Activated CD4-positive, alpha-beta memory T cell treated with anti-CD3 and anti-CD28 coated beads for 36 hours (primary cell): ENCODE data around the gene ORAI3. TPM values are rescaled to one million over a fixed set of nuclear protein-coding genes. Genes with fewer than 3 reads are reported as not detected.

Experiments used
- CTCF ChIA-PET: fragments of 350-600 bp; sonication (Branson Sonifier 250); formaldehyde crosslinking; loops from one replicate; lab custom pipeline; 2021; ENCODE audit warnings: antibody characterized with exemption, inconsistent platforms; lab: Charles Lee
- POLR2A ChIA-PET: fragments of 350-600 bp; sonication (Branson Sonifier 250); formaldehyde crosslinking; loops from one replicate; lab custom pipeline; 2021; ENCODE audit warnings: antibody characterized with exemption; lab: Charles Lee
- DNase-seq: peaks from one replicate; pipeline ENCODE4 v3.0.0-alpha.2; 2020
- H3K27ac Mint-ChIP-seq: one replicate; pipeline ENCODE4 v1.8.0; 2021; ENCODE audit warnings: mixed read lengths
- H3K27me3 Mint-ChIP-seq: one replicate; pipeline ENCODE4 v1.8.0; 2021; ENCODE audit warnings: mixed read lengths
- H3K36me3 Mint-ChIP-seq: one replicate; pipeline ENCODE4 v1.8.0; 2021; ENCODE audit warnings: mixed read lengths
- H3K4me1 Mint-ChIP-seq: one replicate; pipeline ENCODE4 v1.8.0; 2021; ENCODE audit warnings: low read depth, mixed read lengths
- H3K4me3 Mint-ChIP-seq: one replicate; pipeline ENCODE4 v1.8.0; 2021; ENCODE audit warnings: mild to moderate bottlenecking, mixed read lengths
- H3K9me3 Mint-ChIP-seq: one replicate; pipeline ENCODE4 v1.8.0; 2021; ENCODE audit warnings: mixed read lengths
- intact Hi-C: fragments of 100-400 bp; cut with micrococcal nuclease; formaldehyde crosslinking; loops from one replicate; pipeline ENCODE4 v1.15.1; 2023
- total RNA-seq, 2 experiments: library from RNA; stranded (reverse); gene quantifications; one replicate each; pipeline ENCODE4 v1.2.3, GENCODE V29; 2021

ORAI3 gene
- total RNA-seq, 2 experiments from 2014 or later, result 9.6 to 9.7 TPM

DNA sequence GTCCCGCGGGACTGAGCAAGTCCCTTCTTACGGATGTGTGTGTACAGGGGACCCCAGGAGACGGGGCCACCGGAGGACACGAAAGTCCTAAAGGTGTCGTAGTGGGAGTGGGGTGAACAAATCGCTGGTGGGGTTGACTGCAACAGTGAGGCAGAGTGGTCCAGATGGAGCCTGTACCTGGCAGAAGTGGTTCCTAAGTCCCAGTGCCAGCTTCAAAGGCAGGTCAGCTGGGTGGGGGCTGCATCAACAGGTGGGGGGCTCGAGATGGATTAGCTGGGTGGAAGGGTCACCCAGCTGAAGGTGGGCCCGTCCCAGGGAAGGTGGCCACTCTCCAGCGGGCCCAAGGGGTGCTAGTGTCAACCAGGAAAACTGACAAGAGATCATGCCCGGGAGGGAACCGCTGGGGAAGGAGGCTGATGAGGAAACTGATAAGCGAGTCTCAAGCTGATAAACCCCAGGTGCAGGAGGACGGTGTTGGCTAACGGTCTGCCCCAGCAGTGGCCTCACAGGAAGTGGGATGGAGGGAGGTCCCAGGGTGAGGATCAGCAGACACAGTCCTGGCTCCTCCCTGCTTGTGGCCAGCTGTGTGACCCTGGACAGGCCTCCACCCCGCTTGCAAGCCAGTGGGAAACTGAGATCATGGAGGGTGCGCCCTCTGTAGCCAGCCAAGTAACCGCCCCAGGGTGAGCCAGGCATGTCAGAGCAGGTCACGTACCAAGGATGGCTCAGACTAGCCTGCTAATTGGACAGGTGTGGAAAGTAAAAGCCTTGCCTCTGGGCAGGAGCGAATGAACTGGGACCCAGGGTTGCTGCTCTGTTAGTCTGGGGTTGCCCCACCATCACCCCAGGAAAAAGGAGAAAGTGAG lies 1.0 kb downstream of the ORAI3 start:
- intact Hi-C loops, result no loop called here
- Mint-ChIP-seq H3K4me3 (peak overlapping the region; percentile 83), H3K36me3 (no peaks in the 10 kb centered on the region), H3K27me3 (no peaks in the 10 kb centered on the region), H3K9me3 (no peaks in the 10 kb centered on the region), H3K4me1 (peaks cover 18% of the 10 kb centered on the region), H3K27ac (peak overlapping the region; percentile 68)
- ChIA-PET CTCF (interaction anchor here (0.8 to 2.0 kb wide), 5 partner anchors 8 to 193 kb away, joined by 3 to 14 read pairs (median 4); partner anchors contain the start of gene HSD3B7), POLR2A (interaction anchor here (0.6 to 2.0 kb wide), 3 partner anchors 9 to 230 kb away, joined by 3 to 7 read pairs (median 4); partner anchors contain the start of gene FUS)
- DNase-seq, result peak; percentile 79

- no peaks in the 10 kb centered on the region for H3K36me3 Mint-ChIP-seq
- POLR2A ChIA-PET, result interaction anchor here (1.1 to 2.0 kb wide), 3 partner anchors 10 to 229 kb away, joined by 3 to 7 read pairs (median 4); partner anchors contain the start of gene FUS
- H3K4me3 Mint-ChIP-seq, result peak overlapping the region; percentile 83
- CTCF ChIA-PET, result interaction anchor here (0.8 to 2.0 kb wide), 4 partner anchors 9 to 106 kb away, joined by 3 to 14 read pairs (median 6); partner anchors contain the start of gene HSD3B7
- intact Hi-C loops, result no loop called here
- peaks cover 18% of the 10 kb centered on the region for H3K4me1 Mint-ChIP-seq
- no peaks in the 10 kb centered on the region for H3K27me3 Mint-ChIP-seq
- DNase-seq, result no peak
- H3K27ac Mint-ChIP-seq, result no peak overlapping the region
- H3K9me3 Mint-ChIP-seq, result no peaks in the 10 kb centered on the region
Measured at GRCh38 chr16:30950516-30951065, 1.7 kb downstream of the ORAI3 start.

- DNase-seq, result no peak
- no peak overlapping the region for H3K27ac Mint-ChIP-seq
- ChIA-PET POLR2A (interaction anchor here (1.1 kb wide), 1 partner anchor 13 kb away, joined by 3 read pairs; no protein-coding TSS in a partner anchor), CTCF (interaction anchor here (0.7 to 6.0 kb wide), 4 partner anchors 10 to 106 kb away, joined by 3 to 66 read pairs (median 4); no protein-coding TSS in a partner anchor)
- H3K9me3 Mint-ChIP-seq, result no peaks in the 10 kb centered on the region
- H3K27me3 Mint-ChIP-seq, result no peaks in the 10 kb centered on the region
- H3K4me3 Mint-ChIP-seq, result no peak overlapping the region
- no peaks in the 10 kb centered on the region for H3K36me3 Mint-ChIP-seq
- peaks cover 18% of the 10 kb centered on the region for H3K4me1 Mint-ChIP-seq
- intact Hi-C loops, result no loop called here
Measured at GRCh38 chr16:30951193-30951592, 2.3 kb downstream of the ORAI3 start.

DNA sequence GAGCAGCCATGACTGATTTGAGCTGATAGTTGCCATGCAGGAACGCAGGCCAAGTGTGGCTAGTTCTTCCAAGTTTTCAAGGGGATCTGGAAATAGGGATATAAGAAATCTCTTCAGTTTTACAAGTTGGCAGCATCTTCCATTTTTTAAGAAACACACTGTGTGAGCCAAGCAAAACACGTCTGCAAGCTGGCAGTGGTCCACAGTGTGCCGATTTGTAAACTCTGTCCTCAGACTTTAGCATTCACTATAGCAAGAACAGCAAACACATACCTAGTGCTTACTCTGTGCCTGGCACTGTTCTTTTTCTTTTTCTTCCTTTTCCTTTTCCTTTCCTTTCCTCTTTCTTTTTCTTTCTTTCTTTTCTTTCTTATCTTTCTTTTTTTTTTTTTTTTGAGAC lies 2.9 kb downstream of the ORAI3 start:
- ChIA-PET CTCF (interaction anchor here (0.5 to 6.0 kb wide), 7 partner anchors 11 to 907 kb away, joined by 3 to 66 read pairs (median 3); no protein-coding TSS in a partner anchor), POLR2A (interaction anchor here (0.6 to 1.1 kb wide), 2 partner anchors 12 to 13 kb away, joined by 3 read pairs; no protein-coding TSS in a partner anchor)
- no peaks in the 10 kb centered on the region for H3K36me3 Mint-ChIP-seq
- no peak overlapping the region for H3K4me3 Mint-ChIP-seq
- intact Hi-C loops, result no loop called here
- no peak overlapping the region for H3K27ac Mint-ChIP-seq
- no peaks in the 10 kb centered on the region for H3K9me3 Mint-ChIP-seq
- H3K4me1 Mint-ChIP-seq, result peaks cover 18% of the 10 kb centered on the region
- no peak for DNase-seq
- no peaks in the 10 kb centered on the region for H3K27me3 Mint-ChIP-seq

DNA sequence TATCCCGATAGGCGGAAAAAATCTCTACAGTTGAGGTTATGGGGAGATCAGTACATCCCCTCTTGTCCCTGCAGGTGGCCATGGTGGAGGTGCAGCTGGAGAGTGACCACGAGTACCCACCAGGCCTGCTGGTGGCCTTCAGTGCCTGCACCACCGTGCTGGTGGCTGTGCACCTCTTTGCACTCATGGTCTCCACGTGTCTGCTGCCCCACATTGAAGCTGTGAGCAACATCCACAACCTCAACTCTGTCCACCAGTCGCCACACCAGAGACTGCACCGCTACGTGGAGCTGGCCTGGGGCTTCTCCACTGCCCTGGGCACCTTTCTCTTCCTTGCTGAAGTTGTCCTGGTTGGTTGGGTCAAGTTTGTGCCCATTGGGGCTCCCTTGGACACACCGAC lies 4.2 kb downstream of the ORAI3 start:
- H3K4me3 Mint-ChIP-seq, result no peak overlapping the region
- H3K9me3 Mint-ChIP-seq, result no peaks in the 10 kb centered on the region
- ChIA-PET CTCF (interaction anchor here (1.2 to 6.0 kb wide), 13 partner anchors 8 to 505 kb away, joined by 3 to 66 read pairs (median 7); partner anchors contain the start of genes HSD3B7, ZNF646 and ZNF668), POLR2A (interaction anchor here (0.6 to 1.4 kb wide), 2 partner anchors 189 to 245 kb away, joined by 3 read pairs; no protein-coding TSS in a partner anchor)
- peaks cover 5% of the 10 kb centered on the region for H3K36me3 Mint-ChIP-seq
- no peak for DNase-seq
- H3K4me1 Mint-ChIP-seq, result peaks cover 18% of the 10 kb centered on the region
- H3K27ac Mint-ChIP-seq, result no peak overlapping the region
- intact Hi-C loops, result no loop called here
- H3K27me3 Mint-ChIP-seq, result no peaks in the 10 kb centered on the region

GRCh38 chr16:30953511-30954124 lies 4.8 kb downstream of the ORAI3 start:
- CTCF ChIA-PET, result interaction anchor here (0.8 to 6.0 kb wide), 22 partner anchors 9 to 507 kb away, joined by 3 to 66 read pairs (median 4); partner anchors contain the start of genes HSD3B7, ZNF646, ZNF668 and ZNF843

DNA sequence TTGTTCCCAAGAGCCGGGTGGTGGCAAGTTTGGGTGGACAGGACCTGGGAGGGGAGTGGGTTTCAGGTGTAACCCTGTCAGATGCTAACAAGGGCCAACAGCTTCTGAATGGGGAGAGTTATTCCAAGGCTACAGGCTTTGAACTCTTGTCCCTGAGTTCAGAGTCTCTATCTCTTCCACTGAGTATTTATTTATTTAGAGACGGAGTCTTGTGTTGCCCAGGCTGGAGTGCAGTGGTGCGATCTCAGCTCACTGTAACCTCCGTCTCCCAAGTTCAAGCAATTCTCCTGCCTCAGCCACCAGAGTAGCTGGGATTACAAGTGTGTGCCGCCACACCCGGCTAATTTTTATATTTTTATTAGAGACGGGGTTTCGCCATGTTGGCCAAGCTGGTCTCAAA lies 6.1 kb downstream of the ORAI3 start:
- ChIA-PET CTCF (interaction anchor here (0.6 to 6.0 kb wide), 9 partner anchors 9 to 488 kb away, joined by 3 to 66 read pairs (median 4); partner anchors contain the start of genes HSD3B7 and ZNF843), POLR2A (no interaction called here)
- Mint-ChIP-seq H3K9me3 (no peaks in the 10 kb centered on the region), H3K4me1 (peaks cover 27% of the 10 kb centered on the region), H3K27ac (no peak overlapping the region), H3K4me3 (no peak overlapping the region), H3K36me3 (peaks cover 14% of the 10 kb centered on the region), H3K27me3 (no peaks in the 10 kb centered on the region)
- intact Hi-C loops, result loop anchor here (5.0 kb wide), 2 partner anchors 42 to 137 kb away; partner anchors contain the start of gene VKORC1
- no peak for DNase-seq

More at GRCh38 chr16:30953511-30954124, 4.8 kb downstream of the ORAI3 start:
- Mint-ChIP-seq H3K4me1 (peaks cover 21% of the 10 kb centered on the region), H3K9me3 (no peaks in the 10 kb centered on the region), H3K4me3 (no peak overlapping the region), H3K27ac (no peak overlapping the region), H3K36me3 (peaks cover 7% of the 10 kb centered on the region), H3K27me3 (no peaks in the 10 kb centered on the region)
- peak; percentile 74 for DNase-seq
- intact Hi-C loops, result no loop called here
- POLR2A ChIA-PET, result interaction anchor here (0.6 to 1.4 kb wide), 3 partner anchors 15 to 245 kb away, joined by 3 to 4 read pairs (median 3); no protein-coding TSS in a partner anchor

GRCh38 chr16:30956601-30957455 lies 8.0 kb downstream of the ORAI3 start:
- Mint-ChIP-seq H3K27me3 (no peaks in the 10 kb centered on the region), H3K36me3 (peaks cover 28% of the 10 kb centered on the region), H3K4me1 (peaks cover 26% of the 10 kb centered on the region), H3K27ac (peak overlapping the region; percentile 99), H3K4me3 (peak overlapping the region; percentile 92), H3K9me3 (no peaks in the 10 kb centered on the region)
- intact Hi-C loops, result loop anchor here (1.0 to 5.0 kb wide), 7 partner anchors 35 to 912 kb away; partner anchors contain the start of genes VKORC1, ZNF646 and ZNF668
- peak; percentile 94 for DNase-seq
- POLR2A ChIA-PET, result interaction anchor here (0.9 to 1.1 kb wide), 2 partner anchors 117 to 185 kb away, joined by 3 to 5 read pairs; partner anchors contain the start of genes ZNF646 and ZNF668
- CTCF ChIA-PET, result interaction anchor here (0.7 to 6.0 kb wide), 3 partner anchors 16 to 186 kb away, joined by 4 to 66 read pairs (median 5); no protein-coding TSS in a partner anchor

DNA sequence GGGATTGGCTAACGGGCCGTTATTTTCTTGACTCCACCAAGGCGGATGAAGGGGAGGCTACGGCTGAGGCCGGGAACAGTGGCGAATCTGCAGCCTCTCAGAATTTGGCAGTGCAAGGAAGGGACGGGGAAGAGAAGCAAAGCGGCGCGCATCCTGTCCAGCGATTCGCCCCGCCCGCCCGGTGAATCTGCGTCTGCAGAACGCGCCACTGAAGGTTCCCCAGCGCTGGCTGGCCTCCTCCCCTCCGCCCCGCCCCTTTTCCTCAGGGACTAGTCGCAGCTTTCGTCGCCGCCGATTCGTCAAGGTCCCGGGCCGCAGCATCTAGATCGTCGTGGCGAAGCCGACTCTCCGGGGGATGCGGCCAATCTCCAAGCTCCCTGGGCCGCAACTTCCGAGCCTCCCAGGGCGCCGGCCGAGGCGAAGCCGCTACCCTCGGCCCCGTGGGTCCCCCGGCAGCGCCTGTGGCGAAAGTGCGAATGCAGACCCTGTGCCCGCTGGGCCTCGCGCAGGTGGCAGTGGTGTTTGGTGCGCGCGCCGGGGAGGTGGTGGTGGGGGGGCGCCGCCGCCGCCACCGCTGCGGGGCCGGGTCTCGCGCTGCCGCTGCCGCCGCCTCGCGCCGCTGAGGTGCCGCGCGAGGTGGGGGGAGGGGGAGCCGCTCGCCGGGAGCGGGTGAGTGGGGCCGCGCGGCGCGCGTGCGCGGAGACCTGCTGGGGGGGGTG lies 8.7 kb downstream of the ORAI3 start, which contains the start of gene SETD1A:
Gene SETD1A, plus strand, starts transcription at position 299 of the 719 bp plus-strand sequence. CDS start 978 bp downstream, outside the sequence.
- ChIA-PET CTCF (no interaction called here), POLR2A (interaction anchor here (0.9 to 1.1 kb wide), 2 partner anchors 116 to 184 kb away, joined by 3 to 5 read pairs; partner anchors contain the start of genes ZNF646 and ZNF668)
- Mint-ChIP-seq H3K27me3 (no peaks in the 10 kb centered on the region), H3K36me3 (peaks cover 33% of the 10 kb centered on the region), H3K9me3 (no peaks in the 10 kb centered on the region), H3K27ac (peak within 1 kb of the TSS; percentile 99), H3K4me3 (peak within 1 kb of the TSS; percentile 92), H3K4me1 (peaks cover 26% of the 10 kb centered on the region)
- intact Hi-C loops, result loop anchor here (1.0 to 5.0 kb wide), 7 partner anchors 35 to 912 kb away; partner anchors contain the start of genes VKORC1, ZNF646 and ZNF668
- peak; percentile 97 for DNase-seq
